Kidney (tissue), 14 donors: ENCODE data around the gene MYOG. TPM values are rescaled to one million over a fixed set of nuclear protein-coding genes. Genes with fewer than 3 reads are reported as not detected.

Experiments used
- DNase-seq, 5 donors: peaks; one replicate each; pipeline ENCODE4 v3.0.0-alpha.2; 2013 to 2020
- FAIRE-seq: peaks from 2 replicates; lab custom pipeline; 2012; peaks lifted over from hg19 to GRCh38; lab: Jason Lieb, UNC
- H3K27ac ChIP-seq, 2 donors: one replicate each; pipeline ENCODE4 v1.7.0; 2013; ENCODE audit warnings: low read depth in 2 of 2, low read length in 2 of 2, inconsistent platforms in 1 of 2
- H3K27me3 ChIP-seq: one replicate; pipeline ENCODE4 v1.7.1; 2013; ENCODE audit warnings: low read length, inconsistent platforms; ENCODE audit not compliant: control insufficient read depth, insufficient read depth
- H3K36me3 ChIP-seq, 3 donors: one replicate each; pipeline versions ENCODE4 v1.7.0 to v1.7.1; 2013; ENCODE audit warnings: low read length in 3 of 3, control low read depth in 1 of 3, inconsistent platforms in 1 of 3; ENCODE audit not compliant: insufficient read depth in 3 of 3, control insufficient read depth in 2 of 3
- H3K4me1 ChIP-seq, 3 donors: one replicate each; pipeline versions ENCODE4 v1.7.0 to v1.7.1; 2013; ENCODE audit warnings: low read length in 3 of 3, inconsistent platforms in 1 of 3, low read depth in 1 of 3; ENCODE audit not compliant: control insufficient read depth in 2 of 3, insufficient read depth in 2 of 3
- H3K4me3 ChIP-seq, 3 donors: one replicate each; pipeline versions ENCODE4 v1.7.0 to v1.8.1; 2013; ENCODE audit warnings: low read length in 3 of 3, control low read depth in 1 of 3, inconsistent platforms in 1 of 3
- H3K9ac ChIP-seq, 3 donors: one replicate each; pipeline versions ENCODE4 v1.7.0 to v1.7.1; 2013; ENCODE audit warnings: low read length in 3 of 3, control low read depth in 1 of 3, inconsistent platforms in 1 of 3
- H3K9me3 ChIP-seq, 3 donors: one replicate each; pipeline versions ENCODE4 v1.7.0 to v1.7.1; 2013; ENCODE audit warnings: low read length in 3 of 3, control low read depth in 1 of 3, inconsistent platforms in 1 of 3; ENCODE audit not compliant: control insufficient read depth in 2 of 3, insufficient read depth in 1 of 3
- CTCF ChIP-seq: IDR thresholded peaks from 3 replicates; pipeline ENCODE4 v1.5.1; 2012; ENCODE audit warnings: mild to moderate bottlenecking, moderate library complexity, borderline replicate concordance; ENCODE audit not compliant: insufficient read depth; ENCODE audit errors: extremely low read depth
- intact Hi-C: fragments of 100-400 bp; cut with DNase I; formaldehyde crosslinking; loops from one replicate; pipeline ENCODE4 v1.11.1; 2022
- polyA plus RNA-seq: library from polyadenylated mRNA; stranded (reverse); fragments of 350-450 nt; fragmentation: Illumina TruSeq; extraction: RNeasy Lipid Tissue Mini Kit (QIAGEN cat#74804); gene quantifications from one replicate; pipeline ENCODE4 v1.2.3, GENCODE V29; 2014; ENCODE audit warnings: low read depth, low replicate concordance; ENCODE audit not compliant: insufficient read depth
- total RNA-seq: library from RNA; stranded (reverse); fragmentation: NEBNext Ultra II Directional; extraction: Animal tissue kit (Norgen Biotek cat#: 25700); gene quantifications from one replicate; pipeline ENCODE4 v1.2.1, GENCODE V29; 2021
- donor health status: control.
- donor health status: control.
- donor health status: control.
- donor health status: control.
- donor health status: control.
- donor health status: DM: yes; HTN: yes; CAD: no.
- donor health status: Normal renal cell carcinoma (clear cell type).

MYOG gene
- total and polyA plus RNA-seq, 2 donors from 2014 or later = not detected

DNA sequence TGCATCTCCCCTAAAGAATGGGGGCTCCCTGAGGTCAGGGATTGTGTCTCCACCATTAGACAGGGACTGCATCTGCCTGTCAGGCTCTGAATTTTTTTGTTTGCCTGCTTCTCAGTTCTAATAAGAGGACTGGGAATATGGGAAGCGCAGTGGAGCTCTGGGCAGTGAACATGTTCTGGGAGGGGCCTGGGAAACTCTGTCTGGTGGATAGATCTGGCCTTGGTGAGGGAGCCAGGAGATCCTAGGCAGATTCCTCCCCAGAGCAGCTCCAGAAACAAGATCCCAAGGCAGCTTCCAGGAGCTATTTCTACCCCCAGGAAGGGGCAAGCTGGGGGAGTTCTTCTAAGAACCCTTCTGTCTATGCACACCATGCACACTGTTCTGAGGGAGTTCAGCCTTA lies 12.6 kb upstream of the MYOG start:
- H3K4me1 ChIP-seq = peaks cover 0 to 11% (median 0%) of the 10 kb centered on the region in 3 donors
- no peaks in the 10 kb centered on the region for H3K36me3 ChIP-seq
- intact Hi-C loops = no loop called here
- H3K9me3 ChIP-seq = peaks cover 0 to 11% (median 2%) of the 10 kb centered on the region in 3 donors
- DNase-seq = no peak
- no peak overlapping the region for H3K27ac ChIP-seq
- H3K9ac ChIP-seq = no peak overlapping the region
- no peak for FAIRE-seq
- no peak overlapping the region for H3K4me3 ChIP-seq
- no peak for TF ChIP-seq CTCF
- H3K27me3 ChIP-seq = no peaks in the 10 kb centered on the region

DNA sequence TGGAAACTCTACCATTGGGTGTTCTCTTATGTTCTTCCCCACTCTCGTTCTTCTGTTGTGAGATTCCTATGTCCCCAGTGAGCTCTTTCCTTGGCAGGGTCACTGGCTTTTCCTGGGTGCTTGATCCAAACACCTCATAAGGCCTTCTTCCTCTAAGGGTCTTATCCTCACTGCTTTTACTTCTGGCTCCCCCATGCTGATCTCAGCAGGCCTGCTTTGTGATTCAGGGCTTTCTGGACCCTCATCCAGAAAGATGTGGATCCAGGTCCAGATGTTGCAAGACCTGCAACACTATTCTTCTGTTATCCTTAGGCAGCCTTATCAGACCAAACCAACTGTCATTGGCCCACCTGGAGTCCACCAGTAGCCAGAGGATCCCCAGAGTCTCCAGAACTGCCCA lies 11.2 kb upstream of the MYOG start:
- no peak for FAIRE-seq
- no peak overlapping the region for H3K4me3 ChIP-seq
- intact Hi-C loops = no loop called here

GRCh38 chr1:203096566-203096965 lies 10.8 kb upstream of the MYOG start:
- H3K9me3 ChIP-seq = peaks cover 0 to 11% (median 2%) of the 10 kb centered on the region in 3 donors
- H3K4me1 ChIP-seq = peaks cover 0 to 6% (median 0%) of the 10 kb centered on the region in 3 donors
- no peak overlapping the region for H3K9ac ChIP-seq
- H3K27ac ChIP-seq = no peak overlapping the region
- H3K4me3 ChIP-seq = no peak overlapping the region
- FAIRE-seq (no peak), DNase-seq (no peak)
- no peak for TF ChIP-seq CTCF
- no peaks in the 10 kb centered on the region for H3K27me3 ChIP-seq
- intact Hi-C loops = no loop called here
- no peaks in the 10 kb centered on the region for H3K36me3 ChIP-seq

More for the DNA sequence above, 11.2 kb upstream of the MYOG start:
- no peak for TF ChIP-seq CTCF
- no peaks in the 10 kb centered on the region for H3K36me3 ChIP-seq
- H3K9ac ChIP-seq = no peak overlapping the region
- H3K4me1 ChIP-seq = peaks cover 0 to 9% (median 0%) of the 10 kb centered on the region in 3 donors
- H3K27me3 ChIP-seq = no peaks in the 10 kb centered on the region
- no peak for DNase-seq
- no peak overlapping the region for H3K27ac ChIP-seq
- peaks cover 0 to 11% (median 2%) of the 10 kb centered on the region in 3 donors for H3K9me3 ChIP-seq
